Stimulated activated CD4-positive, alpha-beta T cell treated with anti-CD3 and anti-CD28 coated beads, Interleukin-4, amount 100 ng/mL, for 24 hours (primary cell): Measurements from ENCODE around the gene VEGFC.

Experiments used
- DNase-seq: peaks from one replicate; pipeline ENCODE4 v3.0.0-alpha.2; 2020

The VEGFC gene

GRCh38 chr4:176758731-176759130, 34.0 kb downstream of the VEGFC start:
- DNase-seq = no peak

GRCh38 chr4:176758323-176758722, 34.4 kb downstream of the VEGFC start:
- no peak for DNase-seq

GRCh38 chr4:176755613-176756012, 37.1 kb downstream of the VEGFC start:
- no peak for DNase-seq

- no peak for DNase-seq
Observed at GRCh38 chr4:176755001-176755400, 37.7 kb downstream of the VEGFC start.

- DNase-seq = no peak
Observed at GRCh38 chr4:176753049-176753448, 39.7 kb downstream of the VEGFC start.

- DNase-seq = no peak
Observed at GRCh38 chr4:176752191-176752749, 40.5 kb downstream of the VEGFC start.

- no peak for DNase-seq
Observed at GRCh38 chr4:176751061-176751460, 41.7 kb downstream of the VEGFC start.

- DNase-seq = no peak
Observed at GRCh38 chr4:176746846-176747245, 45.9 kb downstream of the VEGFC start.

GRCh38 chr4:176745902-176746301, 46.8 kb downstream of the VEGFC start:
- DNase-seq = no peak

- no peak for DNase-seq
Observed at GRCh38 chr4:176744091-176744490, 48.6 kb downstream of the VEGFC start.

- no peak for DNase-seq
Observed at GRCh38 chr4:176742211-176742610, 50.5 kb downstream of the VEGFC start.

- no peak for DNase-seq
Observed at GRCh38 chr4:176741253-176741652, 51.5 kb downstream of the VEGFC start.

GRCh38 chr4:176735300-176735699, 57.4 kb downstream of the VEGFC start:
- no peak for DNase-seq

- DNase-seq = no peak
Observed at GRCh38 chr4:176734461-176734860, 58.3 kb downstream of the VEGFC start.

GRCh38 chr4:176729489-176729888, 63.2 kb downstream of the VEGFC start:
- no peak for DNase-seq

- DNase-seq = no peak
Observed at GRCh38 chr4:176726803-176727202, 65.9 kb downstream of the VEGFC start.

GRCh38 chr4:176721459-176721858, 71.3 kb downstream of the VEGFC start:
- DNase-seq = no peak

- DNase-seq = no peak
Observed at GRCh38 chr4:176718881-176719280, 73.8 kb downstream of the VEGFC start.

GRCh38 chr4:176717237-176717636, 75.5 kb downstream of the VEGFC start:
- no peak for DNase-seq

GRCh38 chr4:176709417-176709816, 83.3 kb downstream of the VEGFC start:
- DNase-seq = no peak

- DNase-seq = no peak
Observed at GRCh38 chr4:176708771-176709311, 83.9 kb downstream of the VEGFC start.

GRCh38 chr4:176690716-176691115, 102.0 kb downstream of the VEGFC start:
- DNase-seq = no peak

GRCh38 chr4:176680668-176681180, 112.0 kb downstream of the VEGFC start:
- DNase-seq = no peak

- DNase-seq = no peak
Observed at GRCh38 chr4:176676901-176677300, 115.8 kb downstream of the VEGFC start.

GRCh38 chr4:176675810-176676209, 116.9 kb downstream of the VEGFC start:
- no peak for DNase-seq
